Vagina (tissue), 2 donors: ENCODE measurements around the gene CLEC9A. TPM values are rescaled to one million over a fixed set of nuclear protein-coding genes. Genes with fewer than 3 reads are reported as not detected.

ENCODE experiments used
- DNase-seq, 2 donors: peaks; one replicate each; pipeline ENCODE4 v3.0.0-alpha.2; 2017; ENCODE audit errors: extremely low spot score in 2 of 2
- H3K27ac ChIP-seq: fragments of 200-600 bp; sonication (generic); one replicate; pipeline ENCODE4 v1.5.1; 2019
- H3K27me3 ChIP-seq: fragments of 200-600 bp; sonication (generic); one replicate; pipeline ENCODE4 v1.5.1; 2019
- H3K36me3 ChIP-seq, 2 donors: fragments of 200-600 bp; sonication (generic); one replicate each; pipeline ENCODE4 v1.5.1; 2017 to 2019
- H3K4me1 ChIP-seq: fragments of 200-600 bp; sonication (generic); one replicate; pipeline ENCODE4 v1.5.1; 2019
- H3K4me3 ChIP-seq, 2 donors: fragments of 200-600 bp; sonication (generic); 1 replicate in 1 of 2; 2 replicates in 1 of 2; pipeline ENCODE4 v1.5.1; 2016 to 2019
- H3K9me3 ChIP-seq: fragments of 200-600 bp; sonication (generic); one replicate; pipeline ENCODE4 v1.5.1; 2019
- CTCF ChIP-seq, 3 experiments: fragments of 450-650 bp in 2 of 3; fragments of 200-600 bp in 1 of 3; sonication (generic) in 1 of 3; IDR thresholded peaks; one replicate each; pipeline ENCODE4 v1.5.1; 2017 to 2019; ENCODE audit warnings: antibody characterized with exemption in 3 of 3, mild to moderate bottlenecking in 2 of 3, moderate library complexity in 2 of 3
- POLR2A ChIP-seq, 2 donors: fragments of 450-650 bp; IDR thresholded peaks; one replicate each; pipeline ENCODE4 v1.6.1; 2017; ENCODE audit warnings: antibody characterized with exemption in 2 of 2, mild to moderate bottlenecking in 2 of 2, moderate library complexity in 2 of 2
- POLR2AphosphoS5 ChIP-seq, 2 donors: sonication (generic); formaldehyde crosslinking; IDR thresholded peaks; one replicate each; pipeline ENCODE4 v1.9.0; 2017; ENCODE audit warnings: antibody characterized with exemption in 2 of 2, mild to moderate bottlenecking in 2 of 2, low read depth in 1 of 2; ENCODE audit not compliant: insufficient read depth in 1 of 2
- intact Hi-C: fragments of 100-400 bp; cut with DNase I; formaldehyde crosslinking; loops from one replicate; pipeline ENCODE4 v1.15.1; 2023
- total RNA-seq: library from RNA; depleted of rRNA; stranded (reverse); fragments of >200 nt; gene quantifications from one replicate; pipeline ENCODE4 v1.2.3, GENCODE V29; 2016

Gene CLEC9A
- total RNA-seq = not detected

- Histone ChIP-seq H3K27me3 (no peaks in the 10 kb centered on the region), H3K9me3 (no peaks in the 10 kb centered on the region), H3K4me3 (no peak within 1 kb of the TSS), H3K27ac (no peak within 1 kb of the TSS), H3K4me1 (no peaks in the 10 kb centered on the region), H3K36me3 (no peaks in the 10 kb centered on the region)
- TF ChIP-seq POLR2AphosphoS5 (IDR thresholded peaks at IDR 0.05; ENCODE audit: insufficient read depth in 1 of 2, low read depth in 1 of 2) = no peak
- TF ChIP-seq POLR2A (IDR thresholded peaks at IDR 0.05) = no peak
- TF ChIP-seq CTCF (IDR thresholded peaks at IDR 0.05) = no peak
- intact Hi-C loops = loop anchor here (5.0 kb wide), 1 partner anchor 107 kb away; no protein-coding TSS in a partner anchor
- no peak for DNase-seq
Observed at GRCh38 chr12:10030446-10030845, at the start of gene CLEC9A. TSS of gene CLEC9A (plus strand) at chr12:10030682. CDS start at chr12:10052688, 22,006 bp downstream.

GRCh38 chr12:9991876-9992275 is 38.6 kb upstream of the CLEC9A start:
- Histone ChIP-seq H3K9me3 (no peaks in the 10 kb centered on the region), H3K4me1 (no peaks in the 10 kb centered on the region), H3K36me3 (no peaks in the 10 kb centered on the region), H3K4me3 (no peak overlapping the region), H3K27me3 (no peaks in the 10 kb centered on the region), H3K27ac (no peak overlapping the region)
- no peak for DNase-seq
- no peak for TF ChIP-seq POLR2AphosphoS5 (IDR thresholded peaks at IDR 0.05; ENCODE audit: insufficient read depth in 1 of 2, low read depth in 1 of 2)
- no peak for TF ChIP-seq POLR2A (IDR thresholded peaks at IDR 0.05)
- TF ChIP-seq CTCF (IDR thresholded peaks at IDR 0.05) = no peak
- intact Hi-C loops = no loop called here

- Histone ChIP-seq H3K27ac (no peak overlapping the region), H3K27me3 (no peaks in the 10 kb centered on the region), H3K4me3 (no peak overlapping the region), H3K36me3 (no peaks in the 10 kb centered on the region), H3K4me1 (no peaks in the 10 kb centered on the region), H3K9me3 (no peaks in the 10 kb centered on the region)
- no peak for DNase-seq
- TF ChIP-seq POLR2A (IDR thresholded peaks at IDR 0.05) (no peak), CTCF (IDR thresholded peaks at IDR 0.05) (no peak), POLR2AphosphoS5 (IDR thresholded peaks at IDR 0.05; ENCODE audit: insufficient read depth in 1 of 2, low read depth in 1 of 2) (no peak)
- intact Hi-C loops = no loop called here
Observed at GRCh38 chr12:9992296-9992695, 38.2 kb upstream of the CLEC9A start.

DNA sequence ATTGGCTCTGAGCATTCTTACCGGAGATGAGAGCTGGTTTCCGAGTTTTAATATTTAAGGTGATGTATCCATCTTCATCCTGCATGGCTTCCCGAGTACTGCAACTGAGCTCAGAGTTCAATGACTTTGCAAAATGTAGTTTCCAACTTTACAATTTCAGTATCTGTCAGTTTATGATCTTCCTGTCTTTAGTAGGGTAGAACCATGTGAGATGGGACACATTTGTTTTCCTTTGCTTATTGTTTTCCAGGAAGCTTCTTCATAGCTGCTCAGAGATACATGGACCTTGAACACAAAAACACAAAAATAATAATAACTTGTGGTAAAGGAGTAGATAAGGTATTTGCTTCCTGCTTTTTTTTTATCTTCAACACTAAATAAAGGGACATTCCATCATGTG is 31.5 kb upstream of the CLEC9A start, which contains the start of gene CLEC1B:
Gene CLEC1B, minus strand, starts transcription at position 106 of the 400 bp plus-strand sequence. Its CDS starts 21 bp downstream, at position 85.
- TF ChIP-seq CTCF (IDR thresholded peaks at IDR 0.05) (no peak), POLR2A (IDR thresholded peaks at IDR 0.05) (no peak), POLR2AphosphoS5 (IDR thresholded peaks at IDR 0.05; ENCODE audit: insufficient read depth in 1 of 2, low read depth in 1 of 2) (no peak)
- no peak within 1 kb of the TSS for H3K4me3 ChIP-seq
- no peak within 1 kb of the TSS for H3K27ac ChIP-seq
- H3K27me3 ChIP-seq = no peaks in the 10 kb centered on the region
- intact Hi-C loops = no loop called here
- no peaks in the 10 kb centered on the region for H3K9me3 ChIP-seq
- DNase-seq = no peak
- no peaks in the 10 kb centered on the region for H3K4me1 ChIP-seq
- H3K36me3 ChIP-seq = no peaks in the 10 kb centered on the region

DNA sequence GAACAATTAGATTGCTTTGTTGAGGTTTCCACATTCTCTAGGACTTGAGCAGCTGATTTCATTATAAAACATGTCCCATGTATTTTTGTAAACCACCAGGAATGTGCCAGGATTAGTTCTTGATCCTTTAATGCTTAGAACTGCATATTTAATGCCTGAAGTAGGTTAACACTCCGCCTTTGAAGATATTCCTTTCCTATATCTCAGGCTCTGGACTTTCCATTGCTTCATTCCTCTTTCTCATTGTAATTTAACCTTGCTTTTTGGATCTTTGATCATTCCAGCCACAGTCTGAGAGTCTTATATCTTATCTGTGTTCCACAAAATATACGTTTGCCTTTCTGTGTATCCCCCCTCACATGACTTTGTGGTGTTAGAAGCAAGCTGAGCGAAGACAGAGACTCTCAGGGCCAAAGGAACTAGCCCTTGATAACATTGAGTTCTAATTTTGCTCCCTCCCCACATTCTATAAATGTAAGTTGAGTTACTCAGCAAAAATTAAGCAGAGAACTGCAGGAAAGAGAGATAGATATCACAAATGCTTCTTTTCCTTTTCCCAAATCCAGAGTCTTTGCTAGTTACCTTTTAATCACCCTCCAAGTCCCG is 29.2 kb upstream of the CLEC9A start:
- intact Hi-C loops = no loop called here
- Histone ChIP-seq H3K4me3 (no peak overlapping the region), H3K27me3 (no peaks in the 10 kb centered on the region), H3K27ac (no peak overlapping the region), H3K36me3 (no peaks in the 10 kb centered on the region), H3K4me1 (no peaks in the 10 kb centered on the region), H3K9me3 (no peaks in the 10 kb centered on the region)
- TF ChIP-seq POLR2A (IDR thresholded peaks at IDR 0.05) (no peak), POLR2AphosphoS5 (IDR thresholded peaks at IDR 0.05; ENCODE audit: insufficient read depth in 1 of 2, low read depth in 1 of 2) (no peak), CTCF (IDR thresholded peaks at IDR 0.05) (no peak)
- DNase-seq = no peak
